Umbilical cord (tissue), 2 donors: Measurements from ENCODE around the gene ZNF618. TPM values are rescaled to one million over a fixed set of nuclear protein-coding genes. Genes with fewer than 3 reads are reported as not detected.

Experiments used
- DNase-seq: peaks from one replicate; pipeline ENCODE4 v3.0.0-alpha.2; 2015; ENCODE audit warnings: low spot score
- total RNA-seq: library from RNA; depleted of rRNA; stranded (reverse); fragments of >200 nt; gene quantifications from one replicate; pipeline ENCODE4 v1.2.3, GENCODE V29; 2014; ENCODE audit warnings: low replicate concordance; ENCODE audit not compliant: insufficient read depth

Gene ZNF618
- total RNA-seq, 1 donor from 2014 or later = 12.3 TPM

- DNase-seq = peak; percentile 37
Observed at GRCh38 chr9:113882636-113883164, 6.6 kb downstream of the ZNF618 start.

- DNase-seq = no peak
Observed at GRCh38 chr9:113885183-113886025, 9.3 kb downstream of the ZNF618 start.

- peak; percentile 18 for DNase-seq
Observed at GRCh38 chr9:113886026-113886369, 9.9 kb downstream of the ZNF618 start.

GRCh38 chr9:113886466-113886865 is 10.4 kb downstream of the ZNF618 start:
- DNase-seq = peak; percentile 14

- DNase-seq = no peak
Observed at GRCh38 chr9:113886933-113887332, 10.8 kb downstream of the ZNF618 start.

GRCh38 chr9:113887436-113887835 is 11.3 kb downstream of the ZNF618 start:
- no peak for DNase-seq

GRCh38 chr9:113888336-113888735 is 12.2 kb downstream of the ZNF618 start:
- peak; percentile 49 for DNase-seq

GRCh38 chr9:113888976-113889375 is 12.9 kb downstream of the ZNF618 start:
- no peak for DNase-seq

GRCh38 chr9:113890704-113891103 is 14.6 kb downstream of the ZNF618 start:
- DNase-seq = no peak

- DNase-seq = no peak
Observed at GRCh38 chr9:113892861-113893491, 16.9 kb downstream of the ZNF618 start.

GRCh38 chr9:113894166-113894565 is 18.1 kb downstream of the ZNF618 start:
- no peak for DNase-seq

- DNase-seq = no peak
Observed at GRCh38 chr9:113895526-113895925, 19.4 kb downstream of the ZNF618 start.

GRCh38 chr9:113896713-113897112 is 20.6 kb downstream of the ZNF618 start:
- DNase-seq = no peak

GRCh38 chr9:113898151-113898550 is 22.0 kb downstream of the ZNF618 start:
- DNase-seq = no peak

GRCh38 chr9:113898596-113898995 is 22.5 kb downstream of the ZNF618 start:
- DNase-seq = no peak

GRCh38 chr9:113899205-113899604 is 23.1 kb downstream of the ZNF618 start:
- DNase-seq = no peak

GRCh38 chr9:113901221-113901688 is 25.1 kb downstream of the ZNF618 start:
- no peak for DNase-seq

GRCh38 chr9:113903514-113904077 is 27.5 kb downstream of the ZNF618 start:
- DNase-seq = no peak

- DNase-seq = no peak
Observed at GRCh38 chr9:113906411-113907110, 30.5 kb downstream of the ZNF618 start.

- DNase-seq = no peak
Observed at GRCh38 chr9:113907282-113907681, 31.2 kb downstream of the ZNF618 start.

- DNase-seq = no peak
Observed at GRCh38 chr9:113909421-113909820, 33.3 kb downstream of the ZNF618 start.
